SK-N-MC (cell line): Measurements from ENCODE around the gene TXNDC11.

Experiments used
- EZH2 ChIP-seq: fragments of 200-600 bp; sonication (generic); IDR thresholded peaks from one replicate; pipeline ENCODE4 v1.6.1; 2017; ENCODE audit warnings: antibody characterized with exemption
- FOXP2 ChIP-seq: optimal IDR thresholded peaks from 2 replicates; pipeline ENCODE3; 2011; ENCODE audit warnings: mild to moderate bottlenecking, moderate library complexity; ENCODE audit not compliant: insufficient read depth; ENCODE audit errors: extremely low read length, control extremely low read depth
- POLR2AphosphoS5 ChIP-seq: IDR thresholded peaks from 2 replicates; pipeline ENCODE4 v1.6.1; 2012; ENCODE audit warnings: mild to moderate bottlenecking, low read depth, low read length, borderline replicate concordance

DNA sequence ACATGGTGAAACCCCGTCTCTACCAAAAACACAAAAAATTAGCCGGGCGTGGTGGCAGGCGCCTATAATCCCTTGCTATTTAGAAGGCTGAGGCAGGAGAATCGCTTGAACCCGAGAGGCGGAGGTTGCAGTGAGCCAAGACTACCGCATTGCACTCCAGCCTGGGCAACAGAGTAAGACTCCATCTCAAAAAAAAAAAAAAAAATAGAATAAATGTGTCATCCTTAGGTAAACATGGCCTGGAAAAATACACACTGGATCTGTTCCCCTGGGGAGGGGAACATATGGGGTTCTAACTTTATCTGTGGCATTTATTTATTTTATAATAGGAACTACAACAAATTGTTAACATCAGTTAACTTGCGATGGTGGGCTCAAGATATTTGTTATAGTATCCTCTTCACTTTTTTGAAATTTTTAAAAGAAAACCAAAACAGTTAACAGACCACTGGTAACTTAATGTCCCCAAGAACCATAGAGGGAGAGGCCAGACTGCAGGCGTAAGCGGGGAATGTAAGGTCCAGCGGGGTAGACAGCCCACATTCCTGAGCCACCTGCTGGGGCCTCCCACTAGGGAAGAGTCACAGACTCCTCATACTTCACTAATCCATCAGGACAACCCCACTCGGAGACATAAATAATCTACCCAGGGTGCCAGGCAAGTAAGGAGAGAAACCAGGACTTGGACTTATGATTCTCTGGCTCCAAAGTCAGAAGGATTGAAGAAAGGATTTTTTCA lies 12.5 kb upstream of the TXNDC11 start:
- TF ChIP-seq FOXP2 (no peak), POLR2AphosphoS5 (no peak), EZH2 (no peak)
